Common myeloid progenitor, CD34-positive (primary cell): ENCODE data around the gene CELF1.
A peak's percentile ranks its signal among the peaks of the same experiment; 100 is the strongest.
"Not testable (repeated sequence)": the region's sequence is repeated elsewhere in the genome, so short reads cannot be mapped to it uniquely, and the experiment has no call there.

Experiments used
- CTCF ChIA-PET: fragments of 350-600 bp; sonication (Branson Sonifier 250); formaldehyde crosslinking; loops from one replicate; lab custom pipeline; 2021; ENCODE audit warnings: antibody characterized with exemption; lab: Charles Lee
- POLR2A ChIA-PET: fragments of 350-600 bp; sonication (Branson Sonifier 250); formaldehyde crosslinking; loops from one replicate; lab custom pipeline; 2021; ENCODE audit warnings: antibody characterized with exemption; lab: Charles Lee
- DNase-seq, 3 donors: peaks; one replicate each; pipeline versions ENCODE4 v3.0.0 to v3.0.0-alpha.2; 2013
- H3K27ac ChIP-seq, 2 experiments: 1 replicate in 1 of 2; 2 replicates in 1 of 2; pipeline ENCODE4 v1.7.0; 2013; ENCODE audit warnings: inconsistent platforms in 2 of 2, low read length in 2 of 2, mild to moderate bottlenecking in 2 of 2, low read depth in 1 of 2, moderate library complexity in 1 of 2; ENCODE audit not compliant: severe bottlenecking in 2 of 2, insufficient read depth in 1 of 2, poor library complexity in 1 of 2
- H3K27me3 ChIP-seq, 5 experiments: replicated peaks in 2 of 5; 1 replicate in 3 of 5; 2 replicates in 2 of 5; pipeline versions ENCODE4 v1.6.1 to v1.7.0; 2013; ENCODE audit warnings: low read length in 4 of 5, mild to moderate bottlenecking in 2 of 5, moderate library complexity in 2 of 5, inconsistent platforms in 1 of 5; ENCODE audit not compliant: insufficient read depth in 5 of 5, control insufficient read depth in 4 of 5
- H3K36me3 ChIP-seq, 4 experiments: 1 replicate in 2 of 4; 2 replicates in 2 of 4; pipeline versions ENCODE4 v1.6.1 to v1.7.0; 2013; ENCODE audit warnings: low read length in 3 of 4, control low read depth in 1 of 4, mild to moderate bottlenecking in 1 of 4; ENCODE audit not compliant: control insufficient read depth in 4 of 4, insufficient read depth in 4 of 4
- H3K4me1 ChIP-seq, 4 experiments: 1 replicate in 3 of 4; 2 replicates in 1 of 4; pipeline versions ENCODE4 v1.6.1 to v1.7.1; 2013; ENCODE audit warnings: low read length in 3 of 4, mild to moderate bottlenecking in 3 of 4, control low read depth in 1 of 4, inconsistent platforms in 1 of 4, moderate library complexity in 1 of 4; ENCODE audit not compliant: control insufficient read depth in 4 of 4, insufficient read depth in 4 of 4; ENCODE audit errors: control extremely low read depth in 1 of 4
- H3K4me3 ChIP-seq, 7 experiments: 1 replicate in 4 of 7; 2 replicates in 3 of 7; pipeline versions ENCODE4 v1.5.1 to v1.7.0; 2013; ENCODE audit warnings: mild to moderate bottlenecking in 7 of 7, low read length in 6 of 7, moderate library complexity in 6 of 7, inconsistent platforms in 2 of 7, low read depth in 2 of 7, control low read depth in 1 of 7; ENCODE audit not compliant: insufficient read depth in 4 of 7, control insufficient read depth in 1 of 7; ENCODE audit errors: extremely low read depth in 1 of 7
- H3K9me3 ChIP-seq, 5 experiments: 1 replicate in 4 of 5; 2 replicates in 1 of 5; pipeline versions ENCODE4 v1.6.1 to v1.7.1; 2013; ENCODE audit warnings: low read length in 4 of 5, mild to moderate bottlenecking in 2 of 5, inconsistent platforms in 1 of 5, low read depth in 1 of 5, moderate library complexity in 1 of 5; ENCODE audit not compliant: control insufficient read depth in 4 of 5, insufficient read depth in 2 of 5; ENCODE audit errors: control extremely low read depth in 1 of 5
- WGBS: methylation state at CpG from one replicate; pipeline ENCODE4 v1.1.5; 2013; ENCODE audit not compliant: insufficient coverage; 5-methylcytosine and 5-hydroxymethylcytosine counted together

CELF1 gene

GRCh38 chr11:47466201-47466600 lies 86.7 kb downstream of the CELF1 start:
- 100% methylated on average over 1 of the region's 5 CpGs for WGBS
- DNase-seq: no peak
- Histone ChIP-seq H3K27me3 (no peaks in the 10 kb centered on the region), H3K27ac (no peak overlapping the region), H3K4me3 (no peak overlapping the region), H3K4me1 (no peaks in the 10 kb centered on the region), H3K9me3 (no peaks in the 10 kb centered on the region), H3K36me3 (peaks cover 5 to 75% (median 55%) of the 10 kb centered on the region in 4 experiments)
- CTCF ChIA-PET: interaction anchor here (0.6 to 1.1 kb wide), 3 partner anchors 14 to 159 kb away, joined by 3 read pairs; no protein-coding TSS in a partner anchor
- POLR2A ChIA-PET: no interaction called here

- WGBS: 97% methylated on average over 5 of the region's 5 CpGs
- no peak overlapping the region for H3K27ac ChIP-seq
- no peak overlapping the region for H3K4me3 ChIP-seq
- no peak for DNase-seq
- H3K9me3 ChIP-seq: no peaks in the 10 kb centered on the region
- CTCF ChIA-PET: interaction anchor here (1.3 to 3.0 kb wide), 4 partner anchors 10 to 146 kb away, joined by 4 to 7 read pairs (median 4); no protein-coding TSS in a partner anchor
- POLR2A ChIA-PET: no interaction called here
- peaks cover 3 to 67% (median 41%) of the 10 kb centered on the region in 4 experiments for H3K36me3 ChIP-seq
- H3K27me3 ChIP-seq: no peaks in the 10 kb centered on the region
- H3K4me1 ChIP-seq: no peaks in the 10 kb centered on the region
Observed at GRCh38 chr11:47464483-47464882, 88.4 kb downstream of the CELF1 start.

GRCh38 chr11:47461876-47462275 lies 91.1 kb downstream of the CELF1 start:
- Histone ChIP-seq H3K9me3 (no peaks in the 10 kb centered on the region), H3K36me3 (peaks cover 0 to 44% (median 22%) of the 10 kb centered on the region in 4 experiments), H3K27me3 (no peaks in the 10 kb centered on the region), H3K4me1 (no peaks in the 10 kb centered on the region), H3K27ac (no peak overlapping the region), H3K4me3 (no peak overlapping the region)
- DNase-seq: no peak
- ChIA-PET CTCF (interaction anchor here (0.5 to 1.5 kb wide), 4 partner anchors 17 to 200 kb away, joined by 3 to 5 read pairs (median 4); no protein-coding TSS in a partner anchor), POLR2A (no interaction called here)
- WGBS: 100% methylated on average over 6 of the region's 7 CpGs

GRCh38 chr11:47460571-47461235 lies 92.2 kb downstream of the CELF1 start:
- ChIA-PET CTCF (interaction anchor here (0.8 to 1.6 kb wide), 4 partner anchors 12 to 283 kb away, joined by 3 read pairs; no protein-coding TSS in a partner anchor), POLR2A (no interaction called here)
- Histone ChIP-seq H3K9me3 (no peaks in the 10 kb centered on the region), H3K27me3 (no peaks in the 10 kb centered on the region), H3K4me1 (no peaks in the 10 kb centered on the region), H3K27ac (no peak overlapping the region), H3K36me3 (peaks cover 0 to 39% (median 16%) of the 10 kb centered on the region in 4 experiments), H3K4me3 (no peak overlapping the region)
- 100% methylated on average over 2 of the region's 2 CpGs for WGBS
- no peak for DNase-seq

- H3K9me3 ChIP-seq, H3K36me3 ChIP-seq, H3K27me3 ChIP-seq, H3K4me1 ChIP-seq, H3K27ac ChIP-seq: not testable (repeated sequence)
- ChIA-PET POLR2A (interaction anchor here (0.6 kb wide), 1 partner anchor 83 kb away, joined by 3 read pairs; no protein-coding TSS in a partner anchor), CTCF (interaction anchor here (0.7 to 2.7 kb wide), 15 partner anchors 10 to 273 kb away, joined by 3 to 11 read pairs (median 4); no protein-coding TSS in a partner anchor)
- 100% methylated on average over 1 of the region's 8 CpGs for WGBS
- peak overlapping the region in 1 of 7 experiments; percentile 29 for H3K4me3 ChIP-seq
- DNase-seq: peak; percentile 87 to 95 (median 92)
Observed at GRCh38 chr11:47454258-47454671, 98.7 kb downstream of the CELF1 start.

- CTCF ChIA-PET: interaction anchor here (0.7 to 1.6 kb wide), 13 partner anchors 11 to 281 kb away, joined by 3 to 8 read pairs (median 4); no protein-coding TSS in a partner anchor
Observed at GRCh38 chr11:47453365-47453764, 99.6 kb downstream of the CELF1 start.

GRCh38 chr11:47451990-47452389 lies 100.9 kb downstream of the CELF1 start:
- H3K4me1 ChIP-seq: peaks cover 0 to 3% (median 0%) of the 10 kb centered on the region in 4 experiments
- no peaks in the 10 kb centered on the region for H3K36me3 ChIP-seq
- 100% methylated on average over 3 of the region's 4 CpGs for WGBS
- ChIA-PET CTCF (interaction anchor here (1.2 to 1.6 kb wide), 2 partner anchors 62 to 274 kb away, joined by 4 to 5 read pairs; no protein-coding TSS in a partner anchor), POLR2A (interaction anchor here (0.6 kb wide), 1 partner anchor 41 kb away, joined by 3 read pairs; no protein-coding TSS in a partner anchor)
- no peak for DNase-seq
- H3K27ac ChIP-seq: no peak overlapping the region
- H3K9me3 ChIP-seq: no peaks in the 10 kb centered on the region
- no peaks in the 10 kb centered on the region for H3K27me3 ChIP-seq
- H3K4me3 ChIP-seq: no peak overlapping the region

More at GRCh38 chr11:47453365-47453764, 99.6 kb downstream of the CELF1 start:
- 96% methylated on average over 8 of the region's 8 CpGs for WGBS
- no peaks in the 10 kb centered on the region for H3K27me3 ChIP-seq
- no peaks in the 10 kb centered on the region for H3K9me3 ChIP-seq
- H3K4me1 ChIP-seq: peaks cover 0 to 3% (median 0%) of the 10 kb centered on the region in 4 experiments
- H3K36me3 ChIP-seq: no peaks in the 10 kb centered on the region
- POLR2A ChIA-PET: no interaction called here
- H3K27ac ChIP-seq: no peak overlapping the region
- DNase-seq: peak in 2 of 3 donors; percentile 23 to 37
- no peak overlapping the region for H3K4me3 ChIP-seq
